HepG2 (cell line): ENCODE results near the gene TMX4. TPM values are rescaled to one million over a fixed set of nuclear protein-coding genes. Genes with fewer than 3 reads are reported as not detected.

Source experiments
- ATAC-seq: fragments of 200-7000 bp; cut with Tn5 transposase; 3 replicates; pipeline ENCODE4 v1.9.1; 2020; ENCODE audit warnings: mild to moderate bottlenecking, moderate library complexity
- BruUV-seq: library from RNA; stranded (reverse); fragments of 400-500 nt; replicated peaks from 2 replicates; lab custom pipeline; 2021; lab: Mats Ljungman, UMichigan
- CTCF ChIA-PET: fragments of 300-600 bp; formaldehyde crosslinking; extraction: SDS; loops from one replicate; lab custom pipeline; 2021; ENCODE audit warnings: low total read pairs, inconsistent platforms, low intra/inter-chr PET ratio; lab: Yijun Ruan, JAX
- POLR2A ChIA-PET: fragments of 350-600 bp; sonication (Branson Sonifier 250); formaldehyde crosslinking; loops from one replicate; lab custom pipeline; 2020; ENCODE audit warnings: antibody characterized with exemption, inconsistent platforms; lab: Yijun Ruan, JAX
- DNase-seq: peaks from one replicate; pipeline ENCODE4 v3.0.0-alpha.2; 2015; ENCODE audit warnings: low spot score
- FAIRE-seq: peaks from 3 replicates; lab custom pipeline; 2011; peaks lifted over from hg19 to GRCh38; lab: Jason Lieb, UNC
- H2AFZ ChIP-seq: one replicate; pipeline ENCODE4 v1.6.1; 2011; ENCODE audit warnings: low read length, inconsistent platforms
- H3K27ac ChIP-seq: fragments of 300-600 bp; 3 replicates; pipeline ENCODE4 v1.8.0; 2011; ENCODE audit warnings: mixed run types, mild to moderate bottlenecking, mixed read lengths, low read length, inconsistent platforms; ENCODE audit not compliant: insufficient read depth; ENCODE audit errors: extremely low read length
- H3K27me3 ChIP-seq, 2 experiments: fragments of 200-600 bp in 1 of 2; 2 replicates in 1 of 2; 3 replicates in 1 of 2; pipeline versions ENCODE4 v1.6.0 to v1.8.0; 2011; ENCODE audit warnings: low read length in 2 of 2, mild to moderate bottlenecking in 2 of 2, moderate library complexity in 2 of 2, inconsistent platforms in 1 of 2; ENCODE audit not compliant: insufficient read depth in 2 of 2, control insufficient read depth in 1 of 2
- H3K36me3 ChIP-seq, 2 experiments: fragments of 200-600 bp in 1 of 2; replicated peaks in 1 of 2; 2 replicates in 1 of 2; 3 replicates in 1 of 2; pipeline versions ENCODE4 v1.5.1 to v1.8.0; 2011; ENCODE audit warnings: low read length in 2 of 2, inconsistent platforms in 1 of 2; ENCODE audit not compliant: insufficient read depth in 2 of 2, control insufficient read depth in 1 of 2
- H3K4me1 ChIP-seq: 2 replicates; pipeline ENCODE4 v1.5.1; 2012; ENCODE audit warnings: low read length, inconsistent platforms; ENCODE audit not compliant: insufficient read depth
- H3K4me2 ChIP-seq: 2 replicates; pipeline ENCODE4 v1.6.0; 2011; ENCODE audit warnings: low read depth, low read length, inconsistent platforms
- H3K4me3 ChIP-seq, 3 experiments: fragments of 200-600 bp in 1 of 3; sonication (generic), shearing (Covaris generic) in 1 of 3; replicated peaks in 1 of 3; 2 replicates each; pipeline ENCODE4 v1.5.1; 2011 to 2016; ENCODE audit warnings: low read length in 3 of 3, inconsistent platforms in 2 of 3, low read depth in 2 of 3, mild to moderate bottlenecking in 2 of 3, control low read depth in 1 of 3, mixed read lengths in 1 of 3; ENCODE audit not compliant: insufficient read depth in 1 of 3
- H3K79me2 ChIP-seq: one replicate; pipeline ENCODE4 v1.6.1; 2011; ENCODE audit warnings: low read length, inconsistent platforms; ENCODE audit not compliant: insufficient read depth
- H3K9ac ChIP-seq: 2 replicates; pipeline ENCODE4 v1.6.0; 2011; ENCODE audit warnings: mild to moderate bottlenecking, low read depth, low read length, inconsistent platforms; ENCODE audit not compliant: insufficient read depth
- H3K9me3 ChIP-seq: 2 replicates; pipeline ENCODE4 v1.5.1; 2012; ENCODE audit warnings: mild to moderate bottlenecking, low read length
- H4K20me1 ChIP-seq: 2 replicates; pipeline ENCODE4 v1.6.0; 2011; ENCODE audit warnings: inconsistent platforms, mild to moderate bottlenecking, low read length, moderate library complexity; ENCODE audit not compliant: insufficient read depth
- ATF1 ChIP-seq: IDR thresholded peaks from 2 replicates; pipeline ENCODE4 v1.6.1; 2016; ENCODE audit warnings: mild to moderate bottlenecking, control low read depth
- KDM4B ChIP-seq: sonication (generic); formaldehyde crosslinking; IDR thresholded peaks from 2 replicates; pipeline ENCODE4 v1.4.0; 2020; ENCODE audit warnings: missing genetic modification reagents
- KDM5A ChIP-seq: fragments of 200-600 bp; sonication (generic); IDR thresholded peaks from 2 replicates; pipeline ENCODE4 v1.7.0; 2018; ENCODE audit warnings: antibody characterized with exemption, mild to moderate bottlenecking, low read length, borderline replicate concordance
- SMYD3 ChIP-seq: sonication (generic); formaldehyde crosslinking; IDR thresholded peaks from 2 replicates; pipeline ENCODE4 v1.8.1; 2023; ENCODE audit warnings: mild to moderate bottlenecking, missing genetic modification reagents
- THRA ChIP-seq: sonication (generic); formaldehyde crosslinking; IDR thresholded peaks from 2 replicates; pipeline ENCODE4 v1.4.0; 2020; ENCODE audit warnings: missing genetic modification reagents, borderline replicate concordance
- ZBTB7B ChIP-seq: sonication (generic); formaldehyde crosslinking; IDR thresholded peaks from 2 replicates; pipeline ENCODE4 v1.4.0; 2020; ENCODE audit warnings: missing genetic modification reagents
- ZFYVE20 ChIP-seq: sonication (generic); formaldehyde crosslinking; IDR thresholded peaks from 2 replicates; pipeline ENCODE4 v1.8.0; 2023; ENCODE audit warnings: low read depth, mild to moderate bottlenecking, moderate library complexity, missing genetic modification reagents, borderline replicate concordance
- ZNF20 ChIP-seq: sonication (generic); formaldehyde crosslinking; IDR thresholded peaks from 2 replicates; pipeline ENCODE4 v1.4.0; 2020; ENCODE audit warnings: mild to moderate bottlenecking, moderate library complexity, missing genetic modification reagents
- ZNF280B ChIP-seq: sonication (generic); formaldehyde crosslinking; IDR thresholded peaks from 2 replicates; pipeline ENCODE4 v1.5.0; 2020; ENCODE audit warnings: missing genetic modification reagents, mild to moderate bottlenecking, borderline replicate concordance
- ZNF335 ChIP-seq: sonication (generic); formaldehyde crosslinking; IDR thresholded peaks from 2 replicates; pipeline ENCODE4 v1.4.0; 2020; ENCODE audit warnings: missing genetic modification reagents
- ZNF569 ChIP-seq: sonication (generic); formaldehyde crosslinking; IDR thresholded peaks from 2 replicates; pipeline ENCODE4 v1.5.0; 2020; ENCODE audit warnings: mild to moderate bottlenecking, missing genetic modification reagents, moderate library complexity, borderline replicate concordance
- ZNF572 ChIP-seq: sonication (generic); formaldehyde crosslinking; IDR thresholded peaks from 2 replicates; pipeline ENCODE4 v1.5.1; 2020; ENCODE audit warnings: mild to moderate bottlenecking, missing genetic modification reagents
- ZNF766 ChIP-seq: sonication (generic); formaldehyde crosslinking; IDR thresholded peaks from 2 replicates; pipeline ENCODE4 v1.5.0; 2020; ENCODE audit warnings: missing genetic modification reagents, borderline replicate concordance
- ZNF883 ChIP-seq: sonication (generic); formaldehyde crosslinking; IDR thresholded peaks from 2 replicates; pipeline ENCODE4 v1.5.1; 2020; ENCODE audit warnings: mild to moderate bottlenecking, missing genetic modification reagents; ENCODE audit errors: not compliant biosample characterization
- ZSCAN29 ChIP-seq: sonication (generic); formaldehyde crosslinking; conservative IDR thresholded peaks from 2 replicates; pipeline ENCODE4 v1.4.0; 2020; ENCODE audit warnings: mild to moderate bottlenecking, missing genetic modification reagents
- WGBS: methylation state at CpG from one replicate; pipeline ENCODE4 v1.1.6; 2017; ENCODE audit warnings: low lambda C conversion rate; 5-methylcytosine and 5-hydroxymethylcytosine counted together
- in situ Hi-C: cut with HindIII; loops from 2 replicates; pipeline ENCODE4 v1.10.0; 2017; ENCODE audit warnings: low pct_unique_long_range_greater_than_20kb; ENCODE audit not compliant: extremely low pct_ligation_motif_present
- intact Hi-C: fragments of 100-400 bp; cut with micrococcal nuclease; formaldehyde crosslinking; loops from one replicate; pipeline ENCODE4 v1.10.0; 2022; ENCODE audit not compliant: unreplicated experiment
- polyA plus RNA-seq, 8 experiments: library from polyadenylated mRNA; depleted of rRNA in 3 of 8; stranded (reverse) in 7 of 8; unstranded in 1 of 8; fragments of >200 nt; fragmentation: Illumina TruSeq in 4 of 8; extraction: Trizol in 4 of 8; gene quantifications; 2 replicates each; pipeline versions ENCODE4 v1.2.1 to v1.2.3, GENCODE V29; 2011 to 2016; ENCODE audit warnings: low read depth in 4 of 8, missing spikeins in 1 of 8, mixed read lengths in 1 of 8; ENCODE audit not compliant: insufficient read depth in 1 of 8
- total RNA-seq, 5 experiments: library from RNA; depleted of rRNA; stranded (reverse); fragments of >200 nt; fragmentation: Illumina TruSeq; extraction: Trizol; gene quantifications; 2 replicates each; pipeline ENCODE4 v1.2.3, GENCODE V29; 2016; ENCODE audit warnings: low read depth in 1 of 5

The TMX4 gene
- total and polyA plus RNA-seq, 2 of the 13 experiments (the other 11 are each of a cell fraction or from before 2014, with no cell fraction given), result 7.6 to 21.4 TPM

GRCh38 chr20:8061861-8062518 lies 42.4 kb upstream of the TMX4 start:
- H3K27me3 ChIP-seq, result no peaks in the 10 kb centered on the region
- H3K9ac ChIP-seq, result no peak overlapping the region
- FAIRE-seq, result no peak
- H3K79me2 ChIP-seq, result no peaks in the 10 kb centered on the region
- H3K4me3 ChIP-seq, result no peak overlapping the region
- intact Hi-C loops, result no loop called here
- H3K9me3 ChIP-seq, result no peaks in the 10 kb centered on the region
- 40% methylated on average over 5 of the region's 5 CpGs for WGBS
- H3K27ac ChIP-seq, result no peak overlapping the region
- H3K4me2 ChIP-seq, result no peak overlapping the region
- H3K36me3 ChIP-seq, result no peaks in the 10 kb centered on the region
- peaks cover 7% of the 10 kb centered on the region; the same call in 1 of the 2 replicates for H3K4me1 ChIP-seq
- no TSS peak for BruUV-seq
- POLR2A ChIA-PET, result no interaction called here
- no peaks in the 10 kb centered on the region for H4K20me1 ChIP-seq
- TF ChIP-seq ZNF766 (CRISPR knock-in tag) (no peak), ZNF335 (CRISPR knock-in tag) (no peak), THRA (CRISPR knock-in tag) (no peak), ZNF572 (CRISPR knock-in tag) (no peak), KDM5A (no peak), ZNF20 (no peak), SMYD3 (CRISPR knock-in tag) (no peak), ZNF883 (CRISPR knock-in tag) (no peak), ZNF569 (CRISPR knock-in tag) (no peak), ATF1 (no peak), ZSCAN29 (CRISPR knock-in tag) (no peak), ZBTB7B (CRISPR knock-in tag) (no peak), KDM4B (CRISPR knock-in tag) (no peak), ZNF280B (no peak), ZFYVE20 (no peak)
- TF ChIP-seq, all 625 proteins: peak for 0
- in situ Hi-C loops, result no loop called here
- ATAC-seq (no peak), DNase-seq (no peak)
- no peak overlapping the region for H2AFZ ChIP-seq
- CTCF ChIA-PET, result no interaction called here
